DMS 273 (cell line): ENCODE results near the gene CCR9.
A peak's percentile ranks its signal among the peaks of the same experiment; 100 is the strongest.

Source experiments
- DNase-seq: peaks from one replicate; lab custom pipeline; 2025; ENCODE audit not compliant: unreplicated experiment; lab: John Stamatoyannopoulos, UW

CCR9 gene

GRCh38 chr3:45936261-45936660 lies 49.9 kb downstream of the CCR9 start:
- no peak for DNase-seq

- no peak for DNase-seq
Observed at GRCh38 chr3:45937206-45938042, 51.1 kb downstream of the CCR9 start.

- no peak for DNase-seq
Observed at GRCh38 chr3:45938043-45938435, 51.7 kb downstream of the CCR9 start.

GRCh38 chr3:45938864-45939263 lies 52.5 kb downstream of the CCR9 start:
- DNase-seq: peak; percentile 80

GRCh38 chr3:45939341-45939771 lies 53.0 kb downstream of the CCR9 start:
- peak; percentile 52 for DNase-seq

- DNase-seq: no peak
Observed at GRCh38 chr3:45940004-45940780, 53.8 kb downstream of the CCR9 start.

GRCh38 chr3:45940781-45941365 lies 54.5 kb downstream of the CCR9 start:
- no peak for DNase-seq

- DNase-seq: peak; percentile 30
Observed at GRCh38 chr3:45942051-45942825, 55.9 kb downstream of the CCR9 start.

- no peak for DNase-seq
Observed at GRCh38 chr3:45943207-45943846, 57.0 kb downstream of the CCR9 start, which contains the start of gene CXCR6. CXCR6 (plus strand) TSS chr3:45943464; CDS start chr3:45946482, 3,018 bp downstream.

GRCh38 chr3:45944830-45945620 lies 58.7 kb downstream of the CCR9 start:
- no peak for DNase-seq

GRCh38 chr3:45946307-45946706 lies 60.0 kb downstream of the CCR9 start:
- no peak for DNase-seq

GRCh38 chr3:45946875-45947274 lies 60.5 kb downstream of the CCR9 start:
- no peak for DNase-seq

GRCh38 chr3:45947361-45947760 lies 61.0 kb downstream of the CCR9 start:
- no peak for DNase-seq

GRCh38 chr3:45948311-45948781 lies 62.0 kb downstream of the CCR9 start:
- no peak for DNase-seq

- no peak for DNase-seq
Observed at GRCh38 chr3:45948881-45949280, 62.5 kb downstream of the CCR9 start.

GRCh38 chr3:45949432-45949831 lies 63.1 kb downstream of the CCR9 start:
- DNase-seq: no peak

GRCh38 chr3:45950131-45950530 lies 63.8 kb downstream of the CCR9 start:
- DNase-seq: no peak

- no peak for DNase-seq
Observed at GRCh38 chr3:45950686-45951600, 64.6 kb downstream of the CCR9 start.
